Activated CD4-positive, alpha-beta T cell treated with anti-CD3 and anti-CD28 coated beads, Interleukin-2, Interleukin-4, amounts not matched to agents 100 ng/mL and 50 ng/mL, durations not matched to agents 16 hours and 8 hours (primary cell): Measurements from ENCODE around the gene PPP2R5A.
"Not testable (repeated sequence)": the region's sequence is repeated elsewhere in the genome, so short reads cannot be mapped to it uniquely, and the experiment has no call there.

Source experiments
- DNase-seq: peaks from one replicate; pipeline ENCODE4 v3.0.0-alpha.2; 2020; ENCODE audit warnings: low spot score

Gene PPP2R5A

DNA sequence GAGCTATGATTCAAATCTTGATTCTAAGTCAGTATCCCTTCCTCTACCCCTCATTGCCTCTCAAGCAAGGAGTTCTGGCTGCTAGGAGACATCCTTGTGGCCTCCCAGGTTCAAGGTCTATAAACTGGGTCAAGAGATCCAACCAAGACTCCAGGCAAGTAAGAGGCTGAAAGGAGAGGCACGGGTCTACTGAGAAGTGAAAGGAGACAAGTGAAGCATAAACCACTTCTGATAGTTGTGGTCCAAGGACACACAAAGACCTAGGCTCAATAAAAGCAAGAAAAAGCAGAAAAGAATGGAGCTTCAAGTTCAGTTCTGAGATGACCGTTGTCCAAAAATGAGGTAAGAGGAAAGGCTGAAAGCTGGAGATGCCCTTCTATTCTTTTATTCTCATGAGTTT, 17.8 kb upstream of the PPP2R5A start:
- DNase-seq: no peak

DNA sequence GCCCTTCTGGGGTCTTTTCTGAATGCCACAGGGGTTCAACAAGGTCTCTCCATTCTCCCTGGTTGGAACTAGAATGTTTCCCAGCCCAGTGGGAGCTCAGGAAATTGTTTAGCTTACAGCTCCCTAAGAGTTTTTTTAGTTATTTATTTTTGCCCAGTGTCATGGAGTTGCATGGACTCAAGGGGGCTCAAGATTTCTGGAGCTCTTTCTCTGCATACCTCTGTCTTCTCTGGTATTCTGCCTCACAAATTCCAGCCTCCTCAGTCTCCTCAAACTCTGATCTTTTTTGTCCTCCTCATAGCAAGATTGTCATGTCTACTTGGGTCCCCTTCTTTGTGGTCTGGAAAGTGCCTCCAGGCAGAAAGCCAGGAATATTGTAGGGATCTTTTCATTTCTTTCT, 15.9 kb upstream of the PPP2R5A start:
- no peak for DNase-seq

DNA sequence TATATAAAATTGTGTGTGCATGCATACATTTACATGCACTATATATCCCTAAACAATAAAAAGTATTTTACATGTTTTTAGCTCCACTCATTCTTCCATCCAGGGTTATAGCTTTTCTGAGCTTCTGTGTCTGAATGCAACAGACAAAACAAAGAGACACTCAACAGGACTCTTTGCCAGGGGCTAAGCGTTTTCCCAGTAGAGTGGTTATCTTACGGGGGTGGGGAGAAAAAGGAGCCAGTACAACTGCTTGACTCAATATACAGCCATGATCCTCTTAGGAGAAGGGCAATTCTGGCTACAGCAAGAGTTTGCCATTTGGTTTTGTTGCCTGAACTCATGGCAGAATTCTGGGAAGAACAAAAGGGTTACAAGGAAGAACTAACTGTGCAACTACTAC, 14.6 kb upstream of the PPP2R5A start:
- DNase-seq: no peak

DNA sequence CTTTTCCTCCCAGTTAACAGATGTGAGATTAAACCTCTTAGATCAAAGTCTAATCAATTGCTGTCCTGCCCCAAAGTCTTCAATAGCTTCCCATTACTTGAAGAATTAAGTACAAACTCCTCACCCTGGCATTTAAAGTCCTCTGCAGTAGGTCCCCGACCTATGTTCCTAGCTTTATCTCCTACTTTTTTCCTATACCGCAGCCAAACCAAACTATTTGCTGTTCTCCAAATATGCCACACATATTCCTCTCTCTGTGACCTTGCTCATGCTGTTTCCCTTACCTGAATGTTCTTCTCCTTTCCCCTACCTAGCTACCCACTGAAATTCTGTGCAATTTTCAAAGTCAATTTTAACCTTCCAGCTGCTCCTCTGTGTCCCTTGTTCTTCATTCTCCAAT, 14.0 kb upstream of the PPP2R5A start:
- DNase-seq: no peak

DNA sequence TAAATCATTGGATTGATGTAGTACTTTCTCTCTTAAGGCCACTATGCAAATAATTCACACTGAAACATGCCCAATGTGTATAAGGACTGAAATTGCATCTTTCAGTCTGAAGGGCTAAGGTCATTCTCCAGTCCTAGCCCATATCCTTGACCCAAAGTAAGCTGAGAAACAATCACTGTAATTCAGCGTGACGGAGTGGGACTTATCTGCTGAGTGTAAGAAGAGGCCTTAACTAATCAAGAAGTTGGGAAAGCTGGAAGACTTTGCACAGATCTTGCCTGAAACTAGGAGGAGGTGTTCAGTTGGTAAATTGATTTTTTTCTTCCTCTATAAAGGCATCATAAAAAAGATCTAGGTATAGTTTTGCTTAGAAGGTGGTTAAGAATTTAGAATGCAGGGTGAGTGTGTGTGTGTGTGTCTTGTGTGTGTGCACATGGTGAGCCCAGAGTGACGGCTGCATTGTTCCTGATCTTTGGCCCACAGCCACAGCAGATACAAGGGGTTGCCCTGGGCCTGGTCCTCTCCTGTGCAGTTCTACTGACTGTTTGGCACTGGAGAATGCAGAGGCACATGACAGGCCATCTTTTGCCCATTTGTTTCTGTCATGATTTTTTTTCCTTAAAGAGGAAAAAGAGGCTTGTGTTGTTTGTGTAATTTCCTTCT, 13.3 kb upstream of the PPP2R5A start:
- DNase-seq: no peak

DNA sequence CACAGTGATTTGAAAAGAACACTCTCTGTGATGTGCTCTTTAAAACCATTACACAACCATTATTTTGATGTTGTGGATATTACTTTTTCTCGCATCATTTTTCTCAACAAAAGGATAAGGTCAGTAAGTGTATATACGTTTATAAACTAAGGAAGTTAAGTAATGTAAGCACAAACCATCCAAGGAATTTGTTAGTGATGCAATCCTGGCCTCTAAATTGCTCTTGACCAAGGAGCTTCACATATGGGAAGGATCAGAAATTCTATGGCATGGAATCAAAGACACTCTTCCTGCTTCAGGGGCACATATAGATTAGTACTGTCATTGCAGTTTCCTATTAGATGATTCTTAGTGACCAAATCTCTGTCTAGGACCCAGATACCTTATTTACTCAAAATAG, 3.6 kb upstream of the PPP2R5A start:
- DNase-seq: no peak

DNA sequence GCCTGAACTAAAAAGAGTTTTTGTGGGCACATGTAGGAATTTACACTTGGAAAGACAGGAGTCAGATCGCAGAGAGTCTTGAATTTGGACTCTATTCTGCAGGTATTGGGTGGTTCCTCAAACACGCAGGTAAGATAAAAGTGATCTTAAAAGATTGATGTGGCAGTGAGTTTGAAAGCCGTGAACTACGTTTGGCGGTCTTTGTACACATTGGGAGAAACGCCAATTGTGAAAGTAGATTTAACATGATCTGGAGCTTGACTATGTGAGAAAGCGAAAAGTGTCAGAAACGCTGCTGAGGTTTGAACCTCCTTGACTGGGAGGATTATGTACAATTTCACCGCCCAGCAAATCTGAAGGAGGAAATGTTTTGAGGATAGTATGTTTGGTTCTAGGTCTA, 1.5 kb upstream of the PPP2R5A start:
- no peak for DNase-seq

DNA sequence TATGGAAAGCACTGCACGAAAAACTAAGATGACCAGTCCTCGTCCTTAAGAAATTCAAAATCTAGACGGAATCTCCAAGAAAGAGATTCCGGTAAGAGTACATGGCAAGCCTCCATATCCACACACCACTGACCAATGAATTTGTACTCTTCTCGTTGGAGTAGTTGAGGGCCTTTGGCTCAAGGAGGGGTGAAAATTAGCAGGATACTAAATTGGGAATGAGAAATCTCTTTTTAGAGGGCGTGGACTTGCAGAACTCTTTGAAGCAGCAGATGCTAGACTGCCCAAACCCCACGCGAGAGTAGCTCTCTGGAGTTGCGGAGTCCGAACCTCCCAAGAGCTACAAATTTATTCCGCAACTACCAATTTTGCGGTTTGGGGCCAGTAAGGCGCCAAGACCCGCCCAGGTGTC, 872 bp upstream of the PPP2R5A start:
- DNase-seq: no peak

DNA sequence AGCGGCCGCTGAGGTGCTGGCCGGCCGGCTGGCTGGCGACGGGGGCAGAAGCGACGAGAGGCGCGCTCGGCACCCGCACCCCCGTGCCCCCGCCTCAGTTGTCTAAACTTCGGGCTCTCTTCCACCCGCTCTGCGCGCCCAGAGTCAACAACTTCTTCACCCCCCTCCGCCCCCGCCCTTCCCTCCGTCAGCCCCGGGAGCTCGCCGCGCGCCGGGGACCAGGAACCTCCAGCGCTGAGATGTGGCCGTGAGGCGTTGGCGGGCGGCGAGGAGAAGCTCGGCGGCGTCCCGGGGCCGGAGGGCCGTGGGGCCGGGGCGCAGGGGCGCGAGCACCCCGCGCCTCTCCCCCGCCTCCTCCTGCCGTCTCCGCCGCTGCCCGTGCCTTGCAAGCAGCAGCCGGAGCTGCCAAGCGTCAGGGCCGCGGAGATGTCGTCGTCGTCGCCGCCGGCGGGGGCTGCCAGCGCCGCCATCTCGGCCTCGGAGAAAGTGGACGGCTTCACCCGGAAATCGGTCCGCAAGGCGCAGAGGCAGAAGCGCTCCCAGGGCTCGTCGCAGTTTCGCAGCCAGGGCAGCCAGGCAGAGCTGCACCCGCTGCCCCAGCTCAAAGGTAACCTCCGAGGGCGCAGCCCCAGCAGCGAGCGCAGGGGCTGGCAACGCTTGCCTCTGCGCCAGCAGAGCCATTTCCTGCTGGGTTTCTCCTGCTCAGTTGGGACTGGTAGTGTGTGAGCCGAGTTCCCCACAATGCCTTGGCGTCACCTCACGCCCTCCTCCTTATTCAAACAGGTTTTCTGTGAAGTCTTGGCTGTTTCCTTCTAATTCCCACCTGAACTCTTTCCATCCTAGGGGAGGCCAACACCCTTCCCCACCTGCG, 710 bp downstream of the PPP2R5A start:
- peak; percentile 70 for DNase-seq

DNA sequence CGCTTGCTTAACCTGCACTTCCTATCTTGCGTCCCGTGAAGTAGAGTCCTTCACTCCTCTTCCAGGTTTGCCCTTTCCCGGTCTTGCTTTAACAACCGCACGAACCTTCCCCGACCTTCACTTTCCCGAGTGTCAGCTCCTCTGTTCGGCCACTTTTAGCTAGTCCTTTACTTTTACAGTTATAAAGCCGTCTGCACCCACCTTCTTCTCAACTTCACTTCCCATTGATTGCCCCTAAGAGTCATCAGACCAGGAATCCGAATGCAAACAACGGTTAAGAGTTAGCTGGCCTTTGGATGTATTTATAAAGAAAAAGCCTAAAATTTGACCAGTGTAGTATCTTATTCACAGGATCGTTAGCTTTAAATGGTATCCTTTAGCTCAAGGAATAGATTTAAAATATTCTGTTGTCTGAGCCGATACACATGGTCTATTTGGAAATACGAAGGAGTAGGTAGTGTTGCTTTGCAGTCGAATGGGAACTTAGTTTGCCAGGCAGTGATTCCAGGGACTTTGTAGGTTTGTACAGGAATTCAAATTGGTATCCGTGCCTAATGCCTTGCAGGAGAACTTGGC, 1.4 kb downstream of the PPP2R5A start:
- no peak for DNase-seq

DNA sequence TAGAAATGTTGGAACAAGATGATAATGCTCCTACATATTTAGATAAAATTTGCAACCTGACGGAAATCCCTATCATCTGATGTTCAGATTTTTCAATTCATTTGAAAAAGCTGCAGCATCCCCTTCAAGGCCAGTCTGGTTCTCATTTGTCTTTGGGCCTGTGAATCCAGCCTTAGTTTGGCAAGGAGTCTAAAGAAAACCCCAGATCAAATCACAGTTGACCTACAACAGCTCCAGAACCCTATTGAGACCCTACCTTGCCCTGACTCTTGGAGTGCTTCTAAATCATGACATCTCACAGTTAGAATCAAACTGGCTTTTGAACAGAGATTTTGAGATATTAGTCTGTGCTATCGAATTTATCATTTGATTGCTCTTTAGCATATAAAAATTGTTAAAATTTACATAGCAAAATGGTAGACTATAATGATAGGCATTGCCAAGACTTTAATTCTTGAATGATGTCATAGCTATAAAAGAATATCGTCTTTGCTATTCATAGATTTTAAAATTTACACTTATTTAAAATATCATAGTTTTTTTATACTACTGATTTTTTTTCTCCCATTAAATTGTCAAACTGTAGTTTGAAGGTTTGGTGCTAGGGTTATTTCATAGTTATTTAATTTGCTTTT, 2.2 kb downstream of the PPP2R5A start:
- DNase-seq: no peak

DNA sequence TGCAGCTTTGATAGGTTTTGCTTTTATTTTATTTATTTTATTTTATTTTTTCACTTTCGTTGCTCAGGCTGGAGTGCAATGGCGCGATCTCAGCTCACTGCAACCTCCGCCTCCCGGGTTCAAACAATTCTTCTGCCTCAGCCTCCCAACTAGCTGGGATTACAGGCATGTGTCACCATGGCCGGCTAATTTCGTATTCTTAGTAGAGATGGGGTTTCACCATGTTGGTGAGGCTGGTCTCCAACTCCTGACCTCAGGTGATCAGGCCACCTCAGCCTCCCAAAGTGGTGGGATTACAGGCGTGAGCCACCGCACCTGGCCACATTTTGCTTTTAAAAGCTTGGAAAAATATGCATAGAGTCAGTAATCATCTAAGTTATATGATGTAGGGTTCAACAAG, 2.8 kb downstream of the PPP2R5A start:
- not testable (repeated sequence) for DNase-seq

DNA sequence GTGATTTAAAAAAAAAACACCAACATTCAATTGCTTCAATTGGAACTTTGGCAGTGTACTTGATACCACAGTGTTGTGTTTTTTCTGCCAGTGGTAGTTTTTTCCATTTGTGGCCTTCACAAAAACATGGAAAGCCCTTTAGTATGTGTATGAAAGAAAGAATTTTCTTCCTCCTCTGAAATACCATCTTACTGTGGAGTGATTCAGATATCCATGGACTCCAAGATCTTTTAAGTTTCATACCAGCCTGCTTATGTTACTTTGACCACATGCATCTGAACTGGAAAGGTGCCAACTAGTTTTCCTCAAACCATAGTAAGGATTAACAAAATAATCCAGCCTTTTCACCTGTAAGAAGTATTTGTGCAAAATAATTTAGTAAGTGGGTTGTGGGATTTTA, 3.4 kb downstream of the PPP2R5A start:
- DNase-seq: no peak

DNA sequence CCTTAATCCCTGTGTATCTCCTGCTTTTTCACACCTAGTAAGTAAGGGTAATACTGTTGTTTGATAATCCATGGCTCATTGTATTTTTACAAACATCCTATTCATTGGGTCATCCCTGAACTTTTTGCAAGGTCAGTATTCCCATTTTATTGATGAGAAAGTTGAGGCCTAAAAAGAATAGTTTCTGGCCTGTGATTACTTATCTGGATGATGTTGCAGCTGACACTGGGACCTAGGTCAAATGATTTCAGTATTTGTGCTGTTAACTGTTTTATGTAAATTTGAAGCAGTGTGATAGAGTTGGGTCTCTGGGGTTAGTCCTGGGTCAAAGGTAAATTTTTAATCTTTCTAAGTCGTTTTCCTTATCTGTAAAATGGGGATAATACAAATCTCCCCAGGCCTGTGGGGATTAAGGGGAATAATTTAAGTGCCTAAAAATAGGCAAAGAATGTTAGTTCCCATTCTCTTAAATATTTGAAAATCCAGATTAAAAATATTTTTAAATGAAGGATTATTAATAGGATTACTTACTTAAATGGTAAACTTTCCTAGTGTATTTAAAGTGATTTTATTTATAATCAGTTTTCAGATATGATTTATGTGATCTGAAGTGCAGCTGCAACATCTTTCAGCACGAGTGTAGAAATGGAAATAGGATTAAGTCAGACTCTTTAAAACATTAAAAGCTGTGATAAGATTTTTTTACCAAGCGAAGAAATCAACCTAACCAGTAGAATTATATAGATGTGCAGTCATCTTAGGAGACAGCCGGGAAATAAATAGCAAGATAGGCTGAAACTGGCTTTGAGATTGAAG, 4.3 kb downstream of the PPP2R5A start:
- no peak for DNase-seq

DNA sequence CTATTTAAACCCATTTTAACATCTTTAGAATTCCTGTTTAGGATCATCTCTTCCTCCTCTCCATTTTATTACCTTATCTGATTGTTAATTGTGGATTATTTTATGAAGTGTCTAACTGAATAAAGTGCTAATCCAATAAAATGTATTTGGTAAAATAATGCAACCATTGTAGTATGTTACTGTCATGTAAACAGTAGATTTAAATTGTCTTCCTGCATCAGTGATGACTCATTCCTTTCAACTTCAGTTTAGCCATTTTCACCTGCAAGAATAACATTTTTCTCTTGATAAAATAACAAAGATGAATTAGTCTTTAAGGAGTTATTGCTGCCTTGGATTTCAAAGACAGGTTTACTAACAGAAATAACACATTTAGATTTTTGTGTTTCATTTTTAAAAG, 5.4 kb downstream of the PPP2R5A start:
- no peak for DNase-seq

DNA sequence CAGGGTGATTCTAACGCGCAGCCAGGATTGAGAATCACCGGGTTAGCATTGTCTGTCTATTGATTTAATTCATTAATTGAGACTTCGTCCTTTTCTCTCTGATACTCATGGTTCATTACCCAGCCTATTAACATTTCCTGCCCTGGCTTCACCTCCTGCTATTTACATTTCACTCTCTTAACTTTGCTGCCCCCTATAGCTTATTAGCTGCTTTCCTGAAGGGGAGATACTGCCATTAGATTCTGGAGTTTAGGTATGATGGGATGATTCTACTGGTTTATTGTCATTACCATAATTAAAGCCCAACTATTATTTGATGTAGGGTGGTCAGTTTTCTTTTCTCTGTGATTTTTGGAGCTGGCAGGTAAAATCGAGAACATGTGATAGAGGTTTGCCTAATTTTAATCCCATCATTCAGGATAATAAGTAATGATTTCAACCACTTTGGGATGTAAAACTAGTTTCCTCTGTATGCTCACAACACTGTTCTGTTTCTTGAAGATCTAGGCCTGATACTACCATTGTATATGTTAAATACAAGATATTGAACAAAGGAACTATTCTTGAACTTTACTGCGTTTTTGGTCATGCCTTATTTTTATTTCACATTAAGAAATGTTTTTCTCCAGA, 6.4 kb downstream of the PPP2R5A start:
- DNase-seq: peak; percentile 40

DNA sequence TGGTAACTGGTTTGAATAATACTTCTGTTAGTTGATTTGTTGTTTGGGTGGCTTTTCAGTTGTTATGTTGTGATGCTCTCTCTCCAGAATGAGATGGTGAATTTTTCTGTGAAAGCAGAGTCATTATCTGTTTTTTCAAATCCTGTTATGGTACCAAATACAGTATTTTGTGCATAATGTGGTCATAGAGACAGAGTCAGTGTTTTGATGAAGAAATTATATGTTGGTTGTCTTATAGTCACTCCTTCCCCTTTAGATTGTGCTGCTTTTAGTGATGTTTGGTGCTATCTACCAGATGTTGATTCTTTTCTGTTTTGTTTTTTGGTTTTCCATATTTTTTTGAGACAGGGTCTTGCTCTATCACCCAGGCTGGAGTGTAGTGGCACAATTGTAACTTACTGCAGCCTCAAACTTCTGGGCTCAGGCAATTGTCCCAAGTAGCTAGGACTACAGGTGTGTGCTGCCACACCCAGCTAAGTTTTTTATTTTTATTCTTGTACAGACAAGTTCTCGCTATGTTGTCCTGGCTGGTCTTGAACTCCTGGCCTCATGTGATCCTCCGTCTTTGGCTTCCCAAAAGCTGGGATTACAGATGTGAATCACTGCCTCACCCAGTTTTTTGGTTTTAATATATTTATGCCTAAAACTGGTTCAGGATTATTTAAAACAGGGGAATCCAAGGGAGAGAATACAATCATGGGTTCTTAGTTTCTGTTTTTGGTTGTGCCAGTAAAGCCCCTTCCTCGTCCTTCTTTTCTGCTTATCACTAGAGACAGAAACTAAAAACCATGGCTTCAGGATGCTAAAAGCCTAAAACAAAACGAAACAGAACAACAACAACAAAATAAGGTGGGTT, 7.3 kb downstream of the PPP2R5A start:
- DNase-seq: no peak

DNA sequence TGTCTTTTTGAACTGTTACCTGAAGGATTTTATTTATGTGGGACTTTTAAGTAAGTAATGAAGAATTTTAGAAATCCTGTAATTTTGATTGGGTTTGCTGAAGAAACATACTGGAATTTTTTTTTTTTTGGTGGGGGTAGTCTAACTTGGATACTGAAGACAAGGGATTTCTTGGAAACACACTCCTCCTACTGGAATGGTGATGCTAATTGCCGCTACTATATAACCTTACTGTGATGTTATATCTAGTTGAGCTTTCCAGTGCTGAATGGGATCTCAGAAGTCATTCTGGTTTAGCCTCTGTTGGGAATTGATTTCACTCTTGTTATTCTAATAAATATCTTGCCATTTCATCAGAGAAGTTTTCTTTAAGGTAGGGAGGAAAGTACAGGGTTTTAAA, 8.4 kb downstream of the PPP2R5A start:
- DNase-seq: no peak

DNA sequence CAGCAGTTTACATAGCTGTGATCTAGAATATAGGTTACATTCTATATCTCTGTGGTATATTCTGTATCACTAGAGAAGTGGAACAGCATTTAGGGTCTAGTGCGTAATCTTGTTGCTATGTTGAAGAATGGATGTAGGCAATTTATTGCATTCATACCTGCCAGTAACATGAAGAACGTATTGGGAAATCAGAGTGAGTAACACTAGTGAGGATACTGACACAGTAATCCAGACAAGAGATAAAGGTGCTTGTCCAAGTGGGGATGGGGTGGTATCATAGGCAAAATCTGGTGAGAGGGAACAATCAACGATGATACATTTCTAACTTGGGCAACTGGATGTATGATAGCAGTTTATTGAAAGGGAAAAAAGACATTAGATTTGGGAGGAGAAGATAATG, 9.8 kb downstream of the PPP2R5A start:
- no peak for DNase-seq

DNA sequence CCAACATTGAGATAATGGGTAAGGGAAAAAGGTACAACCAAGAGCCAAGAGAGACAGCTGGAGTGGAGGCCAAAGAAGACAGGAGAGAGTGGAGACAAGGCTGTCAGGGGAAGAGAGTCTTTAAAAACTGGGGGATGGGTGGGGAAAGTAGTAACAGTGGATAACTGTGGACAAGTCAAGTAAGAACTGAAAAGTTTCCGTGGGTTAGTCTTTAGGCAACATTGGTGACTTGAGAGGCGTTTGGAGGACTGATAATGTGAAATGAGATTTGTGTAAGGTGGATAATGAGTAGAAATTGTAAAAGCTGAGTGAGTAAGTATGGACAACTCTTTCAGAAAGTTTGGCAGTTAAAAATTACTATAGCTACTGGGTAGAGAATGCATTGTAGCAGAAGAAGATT, 10.4 kb downstream of the PPP2R5A start:
- no peak for DNase-seq

DNA sequence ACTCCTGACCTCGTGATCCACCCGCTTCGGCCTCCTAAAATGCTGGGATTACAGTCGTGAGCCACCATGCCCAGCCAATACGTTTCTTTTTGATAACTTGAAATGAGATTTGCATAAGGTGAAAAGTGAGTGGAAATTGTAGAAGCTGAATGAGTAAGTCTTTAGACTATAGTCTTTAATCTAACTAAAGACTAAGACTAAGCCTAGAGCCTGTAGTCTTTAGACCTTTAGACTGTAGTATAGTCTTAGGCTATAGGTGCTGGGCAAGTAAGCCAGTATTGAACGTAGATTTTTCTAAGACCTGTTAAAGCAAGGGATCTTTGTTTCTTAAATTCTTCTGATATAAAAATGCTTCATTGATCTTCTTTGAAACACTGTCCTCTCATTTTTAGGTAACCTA, 12.1 kb downstream of the PPP2R5A start:
- no peak for DNase-seq
